Fibroblast of pulmonary artery (primary cell): ENCODE measurements around the gene NPAS3.
A peak's percentile ranks its signal among the peaks of the same experiment; 100 is the strongest.

Experiments
- DNase-seq: peaks from one replicate; pipeline ENCODE4 v3.0.0-alpha.2; 2010; ENCODE audit warnings: low read depth
- H3K4me3 ChIP-seq: replicated peaks from 2 replicates; pipeline ENCODE4 v1.5.1; 2011; ENCODE audit warnings: low read depth, mild to moderate bottlenecking, control low read depth, low read length, moderate library complexity
- CTCF ChIP-seq: IDR thresholded peaks from 2 replicates; pipeline ENCODE4 v1.5.1; 2011; ENCODE audit warnings: mild to moderate bottlenecking, control low read depth, low read length, inconsistent platforms; ENCODE audit errors: missing control alignments

Gene NPAS3

DNA sequence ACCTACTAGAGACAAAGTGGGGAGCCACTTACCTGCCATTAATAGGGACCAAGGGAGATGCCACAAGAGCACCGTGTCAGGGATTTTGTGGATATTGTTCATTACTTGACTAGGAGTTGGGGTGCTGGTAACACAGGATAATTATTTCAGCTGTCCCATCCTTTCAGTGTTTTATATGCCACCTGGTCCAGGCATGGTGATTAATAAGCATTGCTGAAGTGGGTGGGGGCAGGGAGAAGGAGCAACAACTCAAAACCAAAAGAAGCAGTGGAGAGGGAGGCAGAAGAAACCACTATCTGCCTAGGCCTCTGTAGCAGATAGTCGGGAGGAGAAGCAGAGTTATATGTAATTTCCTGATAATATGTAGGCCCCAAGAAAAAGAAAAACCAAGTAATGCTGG is 184.6 kb downstream of the NPAS3 start:
- no peak overlapping the region for H3K4me3 ChIP-seq
- DNase-seq: no peak
- no peak for TF ChIP-seq CTCF

DNA sequence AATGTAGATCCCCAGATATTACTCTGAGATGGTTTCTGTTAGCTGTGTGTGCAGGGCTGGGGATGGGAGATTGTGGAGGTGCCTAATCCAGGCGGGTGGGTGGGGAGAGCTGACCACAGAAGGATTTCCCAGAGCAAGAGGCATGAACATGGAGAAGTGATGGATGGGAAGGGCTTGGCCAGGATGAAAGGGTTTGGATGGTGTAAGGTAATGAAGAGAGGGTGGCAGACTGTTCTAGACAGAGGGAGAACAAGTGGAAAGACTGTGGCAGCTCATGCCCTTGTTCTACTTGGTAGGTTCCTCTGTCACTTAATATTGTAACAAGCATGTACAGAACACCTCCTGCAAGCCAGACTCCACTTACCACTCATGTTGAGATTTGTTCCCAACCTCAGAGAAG is 187.8 kb downstream of the NPAS3 start:
- DNase-seq: no peak
- no peak overlapping the region for H3K4me3 ChIP-seq
- TF ChIP-seq CTCF: no peak

DNA sequence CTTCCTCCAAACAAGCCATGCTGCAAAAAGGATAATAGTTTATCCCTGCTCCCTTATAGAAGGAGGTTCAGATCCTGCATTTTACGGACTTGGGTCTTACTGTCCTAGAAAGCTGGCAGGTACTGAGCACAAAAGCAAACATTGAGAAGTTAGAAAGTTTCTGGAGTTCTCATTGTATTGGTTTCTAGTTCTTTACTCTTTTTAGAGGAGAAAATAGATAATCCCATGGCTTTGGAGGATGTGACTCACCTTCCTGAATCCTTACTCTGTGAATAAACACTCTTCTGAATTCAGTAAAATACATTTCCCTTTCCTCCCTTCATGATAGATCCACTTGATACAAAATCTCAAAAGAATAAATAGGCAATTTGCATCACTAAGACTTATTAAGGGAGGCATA is 188.9 kb downstream of the NPAS3 start:
- no peak for TF ChIP-seq CTCF
- peak; percentile 34 for DNase-seq
- no peak overlapping the region for H3K4me3 ChIP-seq

- TF ChIP-seq CTCF: no peak
- DNase-seq: no peak
- H3K4me3 ChIP-seq: no peak overlapping the region
Observed at GRCh38 chr14:33131801-33132200, 193.1 kb downstream of the NPAS3 start.

GRCh38 chr14:33134162-33134561 is 195.5 kb downstream of the NPAS3 start:
- H3K4me3 ChIP-seq: no peak overlapping the region
- TF ChIP-seq CTCF: no peak
- no peak for DNase-seq

DNA sequence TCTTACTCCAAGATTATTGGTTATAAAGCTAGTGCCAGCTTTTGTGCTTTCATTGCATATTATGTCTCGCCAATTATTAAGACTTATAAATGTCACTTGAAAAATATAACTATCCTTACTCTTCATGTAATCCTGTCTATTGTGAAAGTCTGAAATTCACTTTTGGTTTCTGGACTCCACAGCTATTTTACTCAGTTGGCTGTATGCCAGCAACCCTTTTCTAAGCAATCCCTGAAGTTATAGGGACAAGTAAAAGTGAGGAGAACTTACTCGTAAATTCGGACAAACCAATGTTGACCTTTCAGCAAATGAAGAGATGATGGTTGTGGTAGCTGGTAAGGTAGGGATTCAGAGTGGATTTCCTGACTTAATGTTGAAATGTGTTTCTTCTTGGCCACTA is 196.3 kb downstream of the NPAS3 start:
- DNase-seq: no peak
- H3K4me3 ChIP-seq: no peak overlapping the region
- no peak for TF ChIP-seq CTCF

DNA sequence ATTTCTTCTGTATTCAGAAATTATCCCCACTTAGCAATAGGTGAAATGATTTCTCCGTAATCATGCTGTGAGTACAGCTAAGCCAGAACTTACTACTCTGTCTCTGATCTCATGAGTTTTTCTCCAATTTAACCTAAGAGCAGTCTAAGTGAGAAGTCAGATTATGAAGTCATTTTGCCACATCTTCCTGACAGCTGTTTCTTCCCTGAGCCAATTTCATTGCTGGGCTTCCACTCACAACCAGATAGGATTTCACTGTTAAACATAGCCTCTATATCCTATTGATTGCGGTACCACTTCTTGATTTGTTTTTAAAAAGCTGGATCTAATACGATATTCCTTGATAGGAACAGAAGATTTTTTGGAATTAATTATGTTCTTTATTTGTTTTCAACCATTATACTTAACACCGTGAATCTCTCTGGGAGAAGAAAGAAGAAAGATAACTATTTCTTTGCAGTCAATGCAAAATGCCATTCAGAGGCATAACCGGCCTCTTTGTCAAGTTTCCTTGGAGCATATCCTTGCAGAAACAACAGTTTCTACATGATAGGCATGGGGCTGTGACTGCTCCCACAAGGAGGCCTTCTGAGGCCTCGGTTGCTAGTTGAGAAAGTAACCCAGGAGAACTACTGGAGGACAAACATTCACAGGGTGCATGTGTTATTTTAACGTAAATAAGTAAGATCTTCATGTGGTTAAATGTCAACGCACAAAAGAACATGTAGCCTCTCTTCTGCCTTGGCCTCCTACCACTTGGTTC is 212.2 kb downstream of the NPAS3 start:
- no peak for TF ChIP-seq CTCF

More for the DNA sequence above, 212.2 kb downstream of the NPAS3 start:
- H3K4me3 ChIP-seq: no peak overlapping the region
- no peak for DNase-seq
